Mesodermal cell (in vitro differentiated cells): ENCODE results near the gene JMJD6.
A peak's percentile ranks its signal among the peaks of the same experiment; 100 is the strongest.

Experiments used
- H3K27ac ChIP-seq: 2 replicates; pipeline ENCODE4 v1.7.0; 2013; ENCODE audit warnings: mild to moderate bottlenecking, low read depth, low read length, moderate library complexity; ENCODE audit not compliant: severe bottlenecking
- H3K36me3 ChIP-seq: 2 replicates; pipeline ENCODE4 v1.7.1; 2013; ENCODE audit warnings: mild to moderate bottlenecking, low read length, moderate library complexity; ENCODE audit not compliant: control insufficient read depth, insufficient read depth
- H3K4me1 ChIP-seq: one replicate; pipeline ENCODE4 v1.7.1; 2013; ENCODE audit warnings: mild to moderate bottlenecking, low read length; ENCODE audit not compliant: insufficient read depth, control insufficient read depth, poor library complexity, severe bottlenecking
- H3K4me3 ChIP-seq: 2 replicates; pipeline ENCODE4 v1.7.0; 2013; ENCODE audit warnings: low read length, control low read depth, mild to moderate bottlenecking; ENCODE audit not compliant: insufficient read depth, poor library complexity, severe bottlenecking; ENCODE audit errors: extremely low read depth
- H3K9me3 ChIP-seq: 2 replicates; pipeline ENCODE4 v1.7.1; 2013; ENCODE audit warnings: mild to moderate bottlenecking, low read length, moderate library complexity; ENCODE audit not compliant: control insufficient read depth
- WGBS, 2 experiments: methylation state at CpG; one replicate each; pipeline ENCODE4 v1.1.5; 2013; ENCODE audit warnings: missing lambda C conversion rate in 2 of 2; ENCODE audit not compliant: insufficient coverage in 2 of 2; 5-methylcytosine and 5-hydroxymethylcytosine counted together

JMJD6 gene

DNA sequence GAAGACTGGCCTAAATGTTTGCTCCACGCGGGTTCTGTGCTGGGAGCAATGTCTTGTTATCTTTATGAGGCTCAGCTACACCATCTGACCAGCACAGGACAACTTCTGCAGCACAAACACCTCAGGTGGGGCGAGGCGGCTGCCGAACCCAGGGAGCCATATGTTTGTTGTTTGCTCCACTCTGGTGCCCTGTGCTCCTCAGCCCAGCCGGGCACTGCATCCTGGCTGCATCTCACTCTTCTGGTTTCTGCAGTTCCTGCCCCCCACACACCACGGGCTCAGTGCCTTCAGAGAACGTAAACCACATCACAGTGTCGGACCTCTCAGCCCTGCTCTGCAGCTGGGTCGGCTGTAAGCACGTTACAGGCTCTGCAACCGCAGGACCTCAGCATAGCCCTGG lies 48.1 kb downstream of the JMJD6 start:
- no peak overlapping the region for H3K27ac ChIP-seq
- peaks cover 20% of the 10 kb centered on the region for H3K36me3 ChIP-seq
- 80 to 81% methylated on average over 11 to 12 of the region's 12 CpGs for WGBS, 2 experiments
- no peaks in the 10 kb centered on the region for H3K9me3 ChIP-seq
- no peak overlapping the region for H3K4me3 ChIP-seq
- H3K4me1 ChIP-seq, result no peaks in the 10 kb centered on the region

DNA sequence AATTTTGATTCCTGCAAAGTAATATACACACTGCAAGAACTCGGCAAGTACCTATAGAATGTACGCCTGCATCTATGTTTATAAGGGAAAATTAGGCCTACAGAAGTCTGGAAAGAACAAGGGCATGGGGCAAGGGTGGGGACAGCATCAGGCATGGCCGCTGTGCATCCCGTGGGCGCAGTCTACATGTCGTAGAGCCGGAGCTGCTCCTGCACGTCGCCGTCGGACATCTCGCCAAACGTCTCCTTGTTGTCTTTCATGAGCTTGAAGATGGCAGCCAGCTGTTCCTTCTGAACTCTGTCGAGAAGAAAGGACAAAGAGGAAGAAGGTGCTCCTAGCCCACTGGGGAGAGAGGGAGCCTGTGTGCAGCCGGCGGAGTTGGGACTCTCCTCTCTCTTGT lies 49.0 kb downstream of the JMJD6 start:
- Histone ChIP-seq H3K9me3 (no peaks in the 10 kb centered on the region), H3K36me3 (peaks cover 16% of the 10 kb centered on the region), H3K27ac (no peak overlapping the region), H3K4me3 (no peak overlapping the region), H3K4me1 (no peaks in the 10 kb centered on the region)
- WGBS, 2 experiments, result 96 to 98% methylated on average over 16 of the region's 16 CpGs

DNA sequence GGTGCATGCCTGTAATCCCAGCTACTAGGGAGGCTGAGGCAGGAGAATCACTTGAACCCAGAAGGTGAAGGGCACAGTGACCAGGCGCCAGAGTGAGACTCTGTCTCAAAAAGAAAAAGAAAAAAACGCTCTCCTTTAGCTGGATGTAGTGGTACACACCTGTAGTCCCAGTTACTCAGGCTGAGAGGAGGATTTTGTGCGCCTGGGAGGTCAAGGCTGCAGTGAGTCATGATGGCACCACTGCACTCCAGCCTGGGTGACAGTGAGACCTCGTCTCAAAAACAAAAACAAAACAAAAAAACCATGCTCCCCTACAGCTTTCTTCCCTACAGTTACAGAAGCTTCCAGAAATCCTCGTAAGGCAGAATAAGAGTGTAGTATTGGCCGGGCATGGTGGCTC lies 49.8 kb downstream of the JMJD6 start:
- Histone ChIP-seq H3K36me3 (peaks cover 16% of the 10 kb centered on the region), H3K9me3 (no peaks in the 10 kb centered on the region), H3K4me3 (no peak overlapping the region), H3K27ac (no peak overlapping the region), H3K4me1 (no peaks in the 10 kb centered on the region)
- WGBS, 2 experiments, result 80 to 90% methylated on average over 5 of the region's 6 CpGs

DNA sequence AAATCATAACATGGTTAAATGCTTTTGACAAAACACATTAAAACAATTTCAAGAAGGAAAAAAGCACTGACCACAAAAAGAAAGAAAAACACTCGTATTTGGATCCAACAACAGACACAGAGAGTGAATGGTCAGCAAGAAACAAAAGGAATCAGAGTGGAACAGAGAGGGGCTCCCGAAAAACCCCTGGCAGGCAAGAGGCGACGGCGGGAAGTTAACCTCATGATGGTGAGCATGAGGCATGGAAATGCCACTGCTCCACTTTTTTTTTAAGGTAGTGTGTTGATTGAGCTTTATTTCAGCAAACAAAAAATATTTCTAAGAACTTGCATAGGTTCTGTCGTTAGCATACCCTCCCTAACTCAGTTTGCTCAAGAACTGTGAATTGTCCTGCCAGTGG lies 50.8 kb downstream of the JMJD6 start:
- Histone ChIP-seq H3K36me3 (peaks cover 12% of the 10 kb centered on the region), H3K4me1 (peaks cover 5% of the 10 kb centered on the region), H3K27ac (no peak overlapping the region), H3K9me3 (no peaks in the 10 kb centered on the region), H3K4me3 (no peak overlapping the region)
- 93 to 98% methylated on average over 4 of the region's 6 CpGs for WGBS, 2 experiments

DNA sequence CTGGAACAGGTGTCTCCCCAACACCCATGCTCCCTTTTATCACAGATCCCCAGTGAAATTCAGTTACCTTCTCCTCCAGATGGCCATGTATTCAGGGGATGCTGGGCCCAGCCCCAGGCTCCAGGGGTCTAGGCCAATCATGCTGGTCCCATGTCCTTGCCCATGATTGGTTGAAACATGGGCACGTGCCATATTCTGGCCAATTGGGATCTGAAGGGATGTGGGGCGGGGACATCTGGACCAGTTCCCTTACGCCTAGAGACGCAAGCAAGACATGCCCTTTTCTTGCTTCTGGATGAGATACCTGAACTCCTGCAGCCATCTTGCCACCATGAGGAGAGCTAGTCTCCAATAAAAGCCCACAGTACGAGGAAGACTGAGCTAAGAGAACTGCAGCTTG lies 51.8 kb downstream of the JMJD6 start:
- WGBS, 2 experiments, result 88 to 100% methylated on average over 4 to 5 of the region's 5 CpGs
- Histone ChIP-seq H3K4me1 (peaks cover 6% of the 10 kb centered on the region), H3K27ac (no peak overlapping the region), H3K36me3 (peaks cover 9% of the 10 kb centered on the region), H3K9me3 (no peaks in the 10 kb centered on the region), H3K4me3 (no peak overlapping the region)

DNA sequence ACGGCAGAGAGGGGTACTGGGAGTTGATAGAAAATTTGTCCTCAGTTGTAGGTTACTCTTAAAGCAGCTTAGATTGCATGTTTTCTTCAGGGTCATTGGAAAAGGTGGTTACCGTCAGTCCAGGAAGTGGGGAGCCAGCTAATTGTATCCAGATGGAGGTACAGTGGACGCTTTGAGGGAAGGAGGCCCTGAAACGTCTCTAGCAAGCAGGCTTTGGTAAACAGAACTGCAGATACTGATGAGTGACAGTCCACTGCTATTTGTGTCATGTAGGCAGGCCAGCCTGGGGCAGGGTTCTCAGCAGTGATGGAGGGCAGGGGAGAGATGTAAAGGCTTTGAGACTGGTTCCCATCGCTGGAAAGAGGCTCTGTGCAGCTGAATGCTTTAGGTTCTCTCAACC lies 52.7 kb downstream of the JMJD6 start:
- H3K27ac ChIP-seq, result no peak overlapping the region
- WGBS, 2 experiments, result 90 to 97% methylated on average over 4 of the region's 5 CpGs

DNA sequence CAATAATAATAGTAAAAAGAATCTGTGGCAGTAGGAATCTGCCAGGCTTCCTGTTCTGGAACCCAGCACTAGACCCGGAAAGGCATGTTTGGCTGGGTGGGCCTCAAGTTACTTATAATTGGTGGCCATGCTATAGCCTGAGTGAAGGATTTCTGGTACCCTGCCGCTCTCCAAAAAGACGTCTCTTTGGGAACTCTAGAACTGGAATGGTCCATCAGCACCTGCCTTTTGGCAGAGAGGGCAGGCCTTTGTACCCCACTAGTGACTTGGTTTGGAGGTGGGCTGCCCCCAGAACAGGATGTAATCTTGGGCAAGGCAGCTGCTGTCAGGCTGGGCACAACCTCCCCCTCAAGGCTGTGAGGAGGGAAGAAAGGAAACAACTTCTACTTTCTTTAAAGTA lies 53.5 kb downstream of the JMJD6 start:
- no peak overlapping the region for H3K4me3 ChIP-seq
- no peaks in the 10 kb centered on the region for H3K36me3 ChIP-seq
- H3K9me3 ChIP-seq, result no peaks in the 10 kb centered on the region
- H3K27ac ChIP-seq, result no peak overlapping the region
- H3K4me1 ChIP-seq, result peaks cover 6% of the 10 kb centered on the region
- 90 to 92% methylated on average over 3 of the region's 3 CpGs for WGBS, 2 experiments

More for the DNA sequence above, 52.7 kb downstream of the JMJD6 start:
- peaks cover 6% of the 10 kb centered on the region for H3K4me1 ChIP-seq
- no peaks in the 10 kb centered on the region for H3K9me3 ChIP-seq
- peaks cover 1% of the 10 kb centered on the region for H3K36me3 ChIP-seq
- no peak overlapping the region for H3K4me3 ChIP-seq

DNA sequence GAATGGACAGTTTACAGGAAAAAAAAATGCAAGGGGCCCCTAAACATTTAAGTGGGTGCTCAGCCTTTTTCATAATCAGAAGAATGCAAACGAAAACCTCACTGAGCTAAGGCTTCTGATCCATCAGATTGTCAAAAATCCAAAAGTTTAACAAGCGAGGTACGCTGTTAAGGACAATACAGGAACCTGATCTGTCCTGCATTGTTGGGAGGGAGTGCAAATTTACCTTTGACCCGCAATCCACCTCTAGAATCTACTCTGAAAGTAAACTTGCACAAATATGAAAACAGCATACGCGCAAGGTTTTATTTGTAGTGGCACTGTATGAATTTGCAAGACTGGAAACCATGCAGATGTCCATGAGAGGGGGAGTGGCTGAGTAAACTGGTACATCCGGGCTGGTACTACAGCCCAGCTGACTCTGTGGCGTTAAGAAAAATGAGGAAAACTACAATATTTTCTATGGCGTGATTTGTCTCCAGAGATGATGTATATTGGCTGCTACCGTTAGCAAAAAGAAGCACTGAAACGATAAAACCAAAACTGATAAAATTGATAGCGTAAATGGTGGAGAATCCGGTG lies 54.0 kb downstream of the JMJD6 start:
- no peaks in the 10 kb centered on the region for H3K36me3 ChIP-seq
- H3K27ac ChIP-seq, result no peak overlapping the region
- 76 to 86% methylated on average over 8 to 13 of the region's 13 CpGs for WGBS, 2 experiments
- peak overlapping the region; percentile 68 for H3K4me3 ChIP-seq
- no peaks in the 10 kb centered on the region for H3K9me3 ChIP-seq
- peaks cover 6% of the 10 kb centered on the region for H3K4me1 ChIP-seq

DNA sequence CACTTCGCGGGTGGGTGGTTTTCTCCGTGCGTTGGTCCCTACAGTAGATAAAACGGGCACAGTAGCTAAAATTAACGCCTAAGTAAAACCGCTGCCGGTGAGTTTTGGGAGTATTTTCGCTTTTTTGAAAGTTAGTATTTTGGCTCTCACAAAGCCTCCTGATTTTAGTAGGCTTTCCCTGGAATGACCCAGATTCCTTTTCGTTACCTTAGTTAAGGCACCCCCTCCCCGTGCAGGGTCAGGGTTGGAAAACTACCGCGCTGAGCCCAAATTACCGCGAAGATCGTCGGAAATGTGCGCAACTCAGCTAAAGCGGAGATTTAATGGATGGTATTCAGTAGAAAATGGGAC lies 54.5 kb downstream of the JMJD6 start:
- peak overlapping the region; percentile 68 for H3K4me3 ChIP-seq
- H3K4me1 ChIP-seq, result peaks cover 6% of the 10 kb centered on the region
- 4 to 6% methylated on average over 18 of the region's 19 CpGs for WGBS, 2 experiments
- H3K9me3 ChIP-seq, result no peaks in the 10 kb centered on the region
- no peaks in the 10 kb centered on the region for H3K36me3 ChIP-seq
- H3K27ac ChIP-seq, result peak overlapping the region; percentile 29

DNA sequence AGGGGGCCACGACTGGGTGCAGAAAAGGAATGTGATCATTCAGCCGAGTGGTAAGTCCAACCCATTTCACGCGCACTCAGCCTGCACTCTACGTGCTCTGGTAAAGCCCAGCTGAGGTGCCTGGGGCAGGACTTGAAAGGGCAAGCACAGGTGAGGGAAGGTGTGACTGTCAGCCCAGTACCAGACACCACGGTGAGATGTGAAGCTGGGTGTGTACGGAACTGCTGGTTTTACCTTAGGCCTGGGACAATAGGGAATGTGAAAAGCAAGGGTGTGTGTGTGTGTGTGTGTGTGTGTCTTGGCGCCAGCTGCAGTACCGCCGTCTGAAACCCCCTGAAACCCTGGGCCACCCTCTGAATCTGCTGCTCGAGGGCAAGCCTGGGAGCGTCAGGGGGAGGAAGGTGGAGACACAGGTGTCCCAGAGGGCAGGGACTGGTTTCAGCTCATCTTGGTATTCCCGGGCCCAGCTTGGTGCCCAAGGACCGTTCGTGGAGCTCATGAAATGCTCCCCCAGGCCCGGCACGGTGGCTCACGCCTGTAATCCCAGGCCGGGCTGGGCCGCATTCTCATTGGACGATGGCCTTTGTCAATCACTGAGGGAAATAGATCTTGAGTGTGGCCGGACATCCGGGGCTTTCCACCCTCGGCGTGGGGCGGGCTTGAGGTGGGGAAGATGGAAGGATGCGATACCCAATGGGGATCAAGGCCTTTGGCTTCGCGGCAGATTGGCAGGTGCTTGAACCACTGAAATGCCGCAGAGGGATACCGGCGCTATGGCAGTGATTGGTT lies 55.1 kb downstream of the JMJD6 start:
- Histone ChIP-seq H3K36me3 (no peaks in the 10 kb centered on the region), H3K4me1 (peaks cover 6% of the 10 kb centered on the region), H3K9me3 (no peaks in the 10 kb centered on the region), H3K4me3 (peak overlapping the region; percentile 68), H3K27ac (no peak overlapping the region)
- WGBS, 2 experiments, result 27 to 32% methylated on average over 27 to 32 of the region's 32 CpGs

DNA sequence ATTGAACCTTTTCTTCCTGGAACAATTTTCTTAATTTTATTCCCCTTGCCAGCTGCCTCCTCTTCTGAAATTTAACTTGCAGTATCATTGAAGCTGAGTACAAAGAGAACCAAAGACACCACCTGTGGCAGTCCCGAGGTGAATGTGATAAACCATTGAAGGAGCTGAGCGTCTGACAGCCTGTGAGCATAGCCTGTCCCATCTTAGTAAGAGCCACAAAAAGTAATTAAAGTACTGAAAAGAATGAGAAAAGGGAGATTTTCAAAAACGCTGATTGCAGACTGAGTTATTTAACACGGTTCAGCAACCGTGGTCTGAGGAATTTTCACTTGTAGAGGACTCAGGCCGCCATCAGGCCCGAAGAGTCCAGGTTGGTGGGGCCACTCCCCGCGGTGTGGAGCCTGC lies 55.7 kb downstream of the JMJD6 start:
- Histone ChIP-seq H3K4me1 (peaks cover 6% of the 10 kb centered on the region), H3K27ac (no peak overlapping the region), H3K9me3 (no peaks in the 10 kb centered on the region), H3K36me3 (no peaks in the 10 kb centered on the region), H3K4me3 (no peak overlapping the region)
- WGBS, 2 experiments, result 91 to 94% methylated on average over 8 to 9 of the region's 9 CpGs
